GM12891 (cell line): ENCODE data around the gene NEDD4L.

Experiments
- DNase-seq: peaks from one replicate; pipeline ENCODE4 v3.0.0; 2011; ENCODE audit warnings: low spot score; ENCODE audit not compliant: insufficient read length
- FAIRE-seq: peaks from 2 replicates; lab custom pipeline; 2011; peaks lifted over from hg19 to GRCh38; lab: Jason Lieb, UNC
- PAX5 ChIP-seq: IDR thresholded peaks from 2 replicates; pipeline ENCODE4 v1.6.1; 2011; ENCODE audit warnings: low read length, moderate library complexity, mild to moderate bottlenecking; ENCODE audit not compliant: insufficient read depth, severe bottlenecking
- POLR2A ChIP-seq: IDR thresholded peaks from 2 replicates; pipeline ENCODE4 v1.6.1; 2011; ENCODE audit warnings: low read depth, low read length, control low read depth
- POLR2AphosphoS5 ChIP-seq: IDR thresholded peaks from 2 replicates; pipeline ENCODE4 v1.6.1; 2011; ENCODE audit warnings: low read depth, low read length, control low read depth
- POU2F2 ChIP-seq: IDR thresholded peaks from 2 replicates; pipeline ENCODE4 v1.6.1; 2011; ENCODE audit warnings: low read depth, mild to moderate bottlenecking, control low read depth, low read length, moderate library complexity
- SPI1 ChIP-seq: IDR thresholded peaks from 2 replicates; pipeline ENCODE4 v1.6.1; 2011; ENCODE audit warnings: low read depth, low read length, control low read depth
- TAF1 ChIP-seq: IDR thresholded peaks from 2 replicates; pipeline ENCODE4 v1.6.1; 2011; ENCODE audit warnings: low read depth, low read length, control low read depth

The NEDD4L gene

DNA sequence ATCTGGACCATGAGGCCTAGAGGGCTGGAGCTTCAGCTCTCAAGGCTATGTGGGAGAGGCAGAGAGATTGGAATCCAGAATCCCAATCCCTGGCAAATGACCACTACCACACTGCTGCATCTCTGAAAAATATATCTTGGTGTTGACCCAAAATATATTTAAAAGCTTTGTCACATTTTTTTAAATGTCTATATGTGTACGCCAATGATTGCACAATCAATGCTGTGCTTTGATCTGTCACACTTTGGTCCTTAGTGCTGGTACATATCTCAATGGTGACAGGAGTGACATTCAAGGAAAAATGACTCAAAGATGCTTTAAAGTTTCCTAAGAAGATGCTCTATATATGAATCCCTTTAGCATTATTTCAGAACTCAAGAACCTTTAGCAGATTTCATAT, 31.7 kb upstream of the NEDD4L start:
- FAIRE-seq (no peak), DNase-seq (no peak)

DNA sequence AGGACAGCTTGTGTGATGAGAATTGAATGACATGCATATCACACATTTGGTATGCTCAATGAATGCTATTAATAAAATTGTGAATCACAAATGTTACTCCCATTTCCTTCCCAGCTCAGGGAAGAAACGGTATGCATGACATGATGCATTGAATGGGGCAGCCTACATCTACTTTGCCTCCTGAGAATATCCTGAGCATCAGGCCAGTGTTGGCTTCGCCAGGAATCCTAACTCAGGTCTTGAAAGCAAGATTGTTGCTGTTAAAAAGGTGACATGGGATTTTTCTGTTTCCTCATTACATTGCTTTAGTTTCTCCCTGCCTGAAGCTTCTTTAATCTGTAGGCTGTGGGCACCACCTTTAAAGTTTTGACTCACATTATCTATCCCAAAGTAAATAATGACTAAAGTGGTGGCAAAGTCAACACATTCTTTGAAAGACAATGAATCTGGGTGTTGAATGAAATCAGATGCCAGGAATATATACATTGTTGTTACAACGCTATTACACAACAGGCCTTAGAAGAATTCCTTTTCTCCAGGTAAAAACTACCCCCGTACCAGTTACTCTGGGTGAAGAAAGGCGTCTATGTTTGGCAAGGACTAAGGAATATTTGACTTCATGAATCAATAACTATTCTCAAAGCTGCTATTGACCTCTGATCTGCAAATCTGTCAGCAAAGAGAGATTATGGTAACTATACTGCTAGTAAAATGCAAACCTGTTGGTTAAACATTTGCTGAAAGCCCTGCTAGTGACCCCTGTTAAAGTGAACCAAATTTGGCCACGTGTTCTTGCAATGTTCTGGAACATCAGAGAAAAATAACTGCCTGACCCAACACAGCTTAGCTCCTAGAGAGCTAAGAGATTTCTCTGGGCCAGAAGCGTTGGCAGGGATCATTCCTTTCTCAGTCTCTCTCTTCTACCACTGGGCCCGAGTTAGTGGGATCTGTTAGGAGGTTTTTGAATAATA, 30.5 kb upstream of the NEDD4L start:
- no peak for DNase-seq
- FAIRE-seq: peak; percentile 9
- TF ChIP-seq SPI1: no peak
- no peak for TF ChIP-seq POLR2A
- no peak for TF ChIP-seq TAF1
- TF ChIP-seq PAX5: no peak
- no peak for TF ChIP-seq POU2F2
- no peak for TF ChIP-seq POLR2AphosphoS5

More for the DNA sequence above, 31.7 kb upstream of the NEDD4L start:
- no peak for TF ChIP-seq POLR2A
- no peak for TF ChIP-seq TAF1
- no peak for TF ChIP-seq POLR2AphosphoS5

DNA sequence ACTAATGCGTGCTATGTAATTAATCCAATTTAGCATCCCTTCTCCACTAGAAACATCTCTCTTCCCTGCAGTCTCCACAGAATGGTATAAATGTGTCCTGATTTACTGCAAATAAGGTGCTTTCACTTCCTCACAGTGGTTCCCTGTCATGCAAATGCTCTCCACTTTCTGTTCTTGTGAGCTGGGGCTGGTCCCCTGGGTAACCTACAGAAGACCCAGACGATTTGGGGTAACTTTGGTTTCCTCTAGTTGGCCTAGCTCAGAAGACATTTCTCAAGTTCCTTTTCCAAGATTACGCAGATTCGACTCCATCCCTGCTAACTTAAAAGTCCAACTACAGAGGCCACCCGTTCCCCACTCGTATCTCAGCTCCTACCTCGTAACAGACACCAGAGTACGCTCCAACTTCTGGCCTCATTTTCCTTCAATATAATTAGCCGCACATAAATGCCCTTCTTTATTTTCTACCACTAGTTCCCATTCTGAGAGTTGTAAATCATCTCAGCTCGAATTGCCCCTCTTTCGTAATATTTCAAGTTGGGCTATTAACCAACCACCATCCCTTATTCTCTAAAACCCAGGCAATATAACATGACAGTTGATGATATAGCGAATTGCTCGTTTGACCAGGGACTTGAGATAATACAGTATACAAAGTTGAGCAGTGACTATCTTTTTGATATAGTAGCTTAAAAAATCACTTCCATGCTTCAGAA, 28.8 kb upstream of the NEDD4L start:
- TF ChIP-seq SPI1: peak; percentile 100
- no peak for TF ChIP-seq POLR2A
- TF ChIP-seq PAX5: no peak
- peak; percentile 99 for TF ChIP-seq POU2F2
- no peak for TF ChIP-seq TAF1
- TF ChIP-seq POLR2AphosphoS5: no peak
- FAIRE-seq: peak; percentile 93
- peak; percentile 47 for DNase-seq

DNA sequence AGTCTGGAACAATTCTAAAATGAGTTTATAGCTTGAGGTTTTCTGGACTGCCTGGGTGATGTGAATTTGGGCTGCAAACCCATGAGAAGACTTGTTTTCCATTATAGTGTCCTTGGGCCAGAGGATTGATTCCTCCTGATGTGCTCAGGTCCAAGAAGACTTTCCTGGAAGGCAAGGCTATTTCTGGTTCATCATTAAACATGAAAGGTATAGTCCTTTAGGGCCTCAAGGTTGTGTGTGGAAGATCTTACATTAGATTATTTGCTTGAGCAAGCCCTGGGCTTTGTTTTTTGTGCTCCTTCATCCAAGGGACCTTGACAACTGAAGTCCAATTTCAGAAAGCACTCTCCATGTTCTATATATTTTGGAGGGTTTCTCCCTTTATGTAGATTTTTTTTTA, 26.8 kb upstream of the NEDD4L start:
- FAIRE-seq (no peak), DNase-seq (no peak)
- TF ChIP-seq POU2F2 (no peak), TAF1 (no peak), POLR2A (no peak), SPI1 (no peak), PAX5 (no peak), POLR2AphosphoS5 (no peak)

DNA sequence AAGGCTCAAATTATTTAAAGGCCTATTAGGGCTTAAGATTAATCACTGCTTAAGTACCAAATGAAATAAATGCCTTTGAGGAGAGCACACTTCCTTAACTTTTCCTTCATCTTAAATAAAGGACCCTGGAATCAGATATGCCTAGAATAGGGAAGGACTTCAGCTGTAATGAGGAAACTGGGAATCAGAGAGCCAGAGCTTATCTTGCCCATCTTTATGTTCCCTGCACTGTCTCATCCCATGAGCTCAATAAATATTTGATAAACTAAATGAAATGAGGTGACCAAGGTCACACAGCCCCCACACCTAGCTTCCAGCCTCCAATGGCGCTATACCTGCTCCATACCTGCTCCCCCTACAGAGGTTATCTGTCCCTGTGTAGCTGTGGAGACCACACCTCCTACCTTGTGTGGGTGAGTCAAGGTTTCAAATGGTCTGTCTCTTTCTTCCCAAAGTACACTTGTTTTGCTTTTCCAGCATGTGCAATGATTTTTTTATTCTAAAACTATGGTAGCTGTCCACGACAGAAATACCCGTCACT, 23.4 kb upstream of the NEDD4L start:
- TF ChIP-seq PAX5 (no peak), POLR2A (no peak), POU2F2 (no peak), POLR2AphosphoS5 (no peak), SPI1 (no peak), TAF1 (no peak)
- DNase-seq: no peak
- FAIRE-seq: no peak

DNA sequence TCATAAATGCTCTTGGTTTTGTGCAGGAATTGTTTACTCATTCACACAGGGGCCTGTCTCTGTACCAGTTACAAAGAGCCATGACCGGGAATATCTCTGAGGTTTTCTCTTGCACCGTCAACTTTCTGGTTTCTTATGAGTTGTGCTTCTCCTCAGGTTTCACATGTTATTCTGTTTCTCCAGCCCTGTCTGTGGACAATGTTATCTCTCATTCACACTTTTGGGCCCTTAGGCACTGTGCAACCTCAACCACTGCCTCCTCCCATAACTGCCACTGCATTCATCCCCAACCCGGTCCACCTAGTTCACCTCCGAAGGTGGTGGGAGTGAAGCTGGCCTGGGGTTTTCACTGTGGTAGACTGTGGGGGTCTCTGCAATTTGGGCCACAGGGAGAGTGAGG, 22.5 kb upstream of the NEDD4L start:
- no peak for DNase-seq
- TF ChIP-seq TAF1 (no peak), POU2F2 (no peak), POLR2A (no peak), PAX5 (no peak)
- FAIRE-seq: no peak

DNA sequence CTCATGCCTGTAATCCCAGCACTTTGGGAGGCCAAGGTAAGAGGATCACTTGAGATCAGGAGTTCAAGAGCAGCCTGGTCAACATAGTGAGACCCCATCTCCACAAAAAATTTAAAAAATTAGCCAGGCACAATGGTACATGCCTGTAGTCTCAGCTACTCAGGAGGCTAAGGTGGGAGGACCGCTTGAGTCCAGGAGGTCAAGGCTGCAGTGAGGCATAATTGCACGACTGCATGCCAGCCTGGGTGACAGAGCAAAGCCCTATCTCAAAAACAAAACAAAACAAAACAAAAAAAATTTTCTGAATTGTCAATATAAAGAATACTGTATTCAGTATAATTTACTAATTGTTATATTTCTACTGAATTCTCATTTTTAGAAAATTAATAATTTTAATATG, 20.9 kb upstream of the NEDD4L start:
- FAIRE-seq (no peak), DNase-seq (no peak)
- TF ChIP-seq TAF1: no peak
- TF ChIP-seq POLR2AphosphoS5: no peak
- no peak for TF ChIP-seq POLR2A
- no peak for TF ChIP-seq POU2F2
- TF ChIP-seq PAX5: no peak
- TF ChIP-seq SPI1: no peak

DNA sequence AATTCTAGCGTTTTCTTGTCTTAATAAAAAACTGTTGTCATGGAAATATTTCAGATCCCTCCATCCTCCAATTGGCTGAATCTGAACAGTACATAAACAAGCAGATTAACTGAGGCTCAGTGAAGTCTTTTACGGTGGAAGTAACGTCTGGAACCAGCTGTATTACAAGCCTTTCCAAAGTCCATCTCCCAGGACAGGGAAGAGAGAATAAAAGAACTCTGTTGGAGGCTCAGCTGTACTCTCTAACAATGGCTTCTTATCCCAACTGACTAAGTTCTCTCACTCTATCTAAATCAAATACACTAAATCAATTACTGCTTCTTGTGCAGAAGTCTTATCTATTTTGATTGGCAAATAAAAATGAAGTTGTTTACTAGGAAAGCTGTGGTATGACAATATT, 19.9 kb upstream of the NEDD4L start:
- no peak for FAIRE-seq
- TF ChIP-seq PAX5: no peak
- TF ChIP-seq POU2F2: no peak
- no peak for TF ChIP-seq SPI1
- TF ChIP-seq POLR2A: no peak
- no peak for TF ChIP-seq TAF1
- no peak for TF ChIP-seq POLR2AphosphoS5
- no peak for DNase-seq

DNA sequence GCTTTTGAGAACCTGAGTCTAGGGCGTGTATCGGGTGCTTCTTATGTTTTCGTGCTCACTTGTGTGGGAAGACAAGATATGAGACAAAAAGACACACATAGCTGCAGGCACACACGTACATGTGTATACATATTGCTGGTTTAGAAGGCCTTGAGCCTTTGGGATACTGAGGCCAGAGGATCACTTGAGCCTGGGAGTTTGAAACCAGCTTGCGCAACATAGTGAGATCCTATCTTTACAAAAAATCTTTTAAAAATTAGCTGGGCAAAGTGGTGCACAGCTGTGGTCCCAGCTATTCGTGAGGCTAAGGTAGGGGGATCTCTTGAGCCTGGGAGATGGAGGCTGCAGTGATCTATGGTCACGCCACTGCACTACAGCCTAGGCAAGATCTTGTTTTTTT, 18.8 kb upstream of the NEDD4L start:
- no peak for FAIRE-seq

More for the DNA sequence above, 18.8 kb upstream of the NEDD4L start:
- DNase-seq: no peak
- TF ChIP-seq TAF1 (no peak), SPI1 (no peak), POLR2A (no peak), POU2F2 (no peak), PAX5 (no peak), POLR2AphosphoS5 (no peak)
